Common myeloid progenitor, CD34-positive (primary cell): ENCODE measurements around the gene GRHL1.

Source experiments
- CTCF ChIA-PET: fragments of 350-600 bp; sonication (Branson Sonifier 250); formaldehyde crosslinking; loops from one replicate; lab custom pipeline; 2021; ENCODE audit warnings: antibody characterized with exemption; lab: Charles Lee
- POLR2A ChIA-PET: fragments of 350-600 bp; sonication (Branson Sonifier 250); formaldehyde crosslinking; loops from one replicate; lab custom pipeline; 2021; ENCODE audit warnings: antibody characterized with exemption; lab: Charles Lee
- DNase-seq, 3 donors: peaks; one replicate each; pipeline versions ENCODE4 v3.0.0 to v3.0.0-alpha.2; 2013
- H3K27ac ChIP-seq, 2 experiments: 1 replicate in 1 of 2; 2 replicates in 1 of 2; pipeline ENCODE4 v1.7.0; 2013; ENCODE audit warnings: inconsistent platforms in 2 of 2, low read length in 2 of 2, mild to moderate bottlenecking in 2 of 2, low read depth in 1 of 2, moderate library complexity in 1 of 2; ENCODE audit not compliant: severe bottlenecking in 2 of 2, insufficient read depth in 1 of 2, poor library complexity in 1 of 2
- H3K27me3 ChIP-seq, 5 experiments: replicated peaks in 2 of 5; 1 replicate in 3 of 5; 2 replicates in 2 of 5; pipeline versions ENCODE4 v1.6.1 to v1.7.0; 2013; ENCODE audit warnings: low read length in 4 of 5, mild to moderate bottlenecking in 2 of 5, moderate library complexity in 2 of 5, inconsistent platforms in 1 of 5; ENCODE audit not compliant: insufficient read depth in 5 of 5, control insufficient read depth in 4 of 5
- H3K36me3 ChIP-seq, 4 experiments: 1 replicate in 2 of 4; 2 replicates in 2 of 4; pipeline versions ENCODE4 v1.6.1 to v1.7.0; 2013; ENCODE audit warnings: low read length in 3 of 4, control low read depth in 1 of 4, mild to moderate bottlenecking in 1 of 4; ENCODE audit not compliant: control insufficient read depth in 4 of 4, insufficient read depth in 4 of 4
- H3K4me1 ChIP-seq, 4 experiments: 1 replicate in 3 of 4; 2 replicates in 1 of 4; pipeline versions ENCODE4 v1.6.1 to v1.7.1; 2013; ENCODE audit warnings: low read length in 3 of 4, mild to moderate bottlenecking in 3 of 4, control low read depth in 1 of 4, inconsistent platforms in 1 of 4, moderate library complexity in 1 of 4; ENCODE audit not compliant: control insufficient read depth in 4 of 4, insufficient read depth in 4 of 4; ENCODE audit errors: control extremely low read depth in 1 of 4
- H3K4me3 ChIP-seq, 7 experiments: 1 replicate in 4 of 7; 2 replicates in 3 of 7; pipeline versions ENCODE4 v1.5.1 to v1.7.0; 2013; ENCODE audit warnings: mild to moderate bottlenecking in 7 of 7, low read length in 6 of 7, moderate library complexity in 6 of 7, inconsistent platforms in 2 of 7, low read depth in 2 of 7, control low read depth in 1 of 7; ENCODE audit not compliant: insufficient read depth in 4 of 7, control insufficient read depth in 1 of 7; ENCODE audit errors: extremely low read depth in 1 of 7
- H3K9me3 ChIP-seq, 5 experiments: 1 replicate in 4 of 5; 2 replicates in 1 of 5; pipeline versions ENCODE4 v1.6.1 to v1.7.1; 2013; ENCODE audit warnings: low read length in 4 of 5, mild to moderate bottlenecking in 2 of 5, inconsistent platforms in 1 of 5, low read depth in 1 of 5, moderate library complexity in 1 of 5; ENCODE audit not compliant: control insufficient read depth in 4 of 5, insufficient read depth in 2 of 5; ENCODE audit errors: control extremely low read depth in 1 of 5
- WGBS: methylation state at CpG from one replicate; pipeline ENCODE4 v1.1.5; 2013; ENCODE audit not compliant: insufficient coverage; 5-methylcytosine and 5-hydroxymethylcytosine counted together

Gene GRHL1

DNA sequence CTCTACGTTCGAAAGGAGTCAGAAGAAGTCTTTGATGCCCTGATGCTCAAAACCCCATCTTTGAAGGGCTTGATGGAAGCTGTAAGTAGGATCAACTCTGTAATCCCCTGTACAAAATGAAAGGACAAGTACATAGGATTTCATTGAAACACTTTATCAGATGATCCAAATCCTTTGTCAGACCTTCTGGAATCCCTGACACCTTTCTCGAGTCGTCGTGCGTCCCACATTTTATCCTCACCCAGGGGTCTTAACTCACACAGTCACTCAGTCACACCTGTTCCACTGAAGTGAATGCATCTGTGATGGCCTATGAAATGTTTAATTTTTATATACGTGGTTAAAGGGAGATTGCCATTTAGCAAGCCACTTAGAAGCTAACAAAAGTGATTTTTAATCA is 44.8 kb downstream of the GRHL1 start:
- DNase-seq = no peak
- 100% methylated on average over 2 of the region's 7 CpGs for WGBS
- Histone ChIP-seq H3K9me3 (no peaks in the 10 kb centered on the region), H3K27me3 (peaks cover 0 to 5% (median 0%) of the 10 kb centered on the region in 5 experiments), H3K36me3 (no peaks in the 10 kb centered on the region), H3K4me1 (peaks cover 0 to 3% (median 0%) of the 10 kb centered on the region in 4 experiments), H3K27ac (no peak overlapping the region), H3K4me3 (no peak overlapping the region)
- POLR2A ChIA-PET = no interaction called here
- CTCF ChIA-PET = interaction anchor here (0.8 to 4.2 kb wide), 3 partner anchors 9 to 15 kb away, joined by 3 to 34 read pairs (median 4); no protein-coding TSS in a partner anchor

DNA sequence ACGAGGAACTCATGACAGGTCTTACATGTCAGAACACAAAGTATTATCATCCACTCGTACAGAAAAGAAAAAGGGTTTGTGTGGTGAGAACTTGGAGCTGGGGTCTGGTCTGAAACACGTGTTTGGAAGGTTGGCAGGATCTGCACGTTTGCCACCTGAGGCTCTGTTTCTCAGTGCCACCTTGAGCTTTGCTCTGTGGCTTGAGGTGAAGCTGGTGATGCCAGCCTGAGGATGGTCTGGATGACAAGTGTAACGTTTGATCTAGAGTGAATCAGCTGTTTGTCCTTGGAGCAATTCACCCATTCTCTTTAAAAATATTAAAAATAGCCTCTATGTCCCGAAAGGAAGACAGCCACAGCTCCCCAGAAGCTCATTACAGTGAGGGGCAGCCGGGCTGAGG is 46.4 kb downstream of the GRHL1 start:
- Histone ChIP-seq H3K36me3 (no peaks in the 10 kb centered on the region), H3K27ac (no peak overlapping the region), H3K4me3 (no peak overlapping the region), H3K27me3 (peaks cover 0 to 5% (median 0%) of the 10 kb centered on the region in 5 experiments), H3K9me3 (no peaks in the 10 kb centered on the region), H3K4me1 (no peaks in the 10 kb centered on the region)
- no peak for DNase-seq
- 100% methylated on average over 1 of the region's 7 CpGs for WGBS
- ChIA-PET CTCF (interaction anchor here (0.9 to 4.2 kb wide), 2 partner anchors 14 to 49 kb away, joined by 3 to 34 read pairs; no protein-coding TSS in a partner anchor), POLR2A (no interaction called here)

- no peak for DNase-seq
- Histone ChIP-seq H3K27ac (no peak overlapping the region), H3K4me1 (no peaks in the 10 kb centered on the region), H3K27me3 (peaks cover 0 to 7% (median 0%) of the 10 kb centered on the region in 5 experiments), H3K4me3 (no peak overlapping the region), H3K36me3 (no peaks in the 10 kb centered on the region), H3K9me3 (no peaks in the 10 kb centered on the region)
- POLR2A ChIA-PET = no interaction called here
- CTCF ChIA-PET = no interaction called here
- 97% methylated on average over 20 of the region's 20 CpGs for WGBS
These were observed 47.6 kb downstream of the GRHL1 start for GRCh38 chr2:9998916-9999654.

- ChIA-PET CTCF (interaction anchor here (1.6 kb wide), 1 partner anchor 185 kb away, joined by 3 read pairs; no protein-coding TSS in a partner anchor), POLR2A (no interaction called here)
These were observed 48.2 kb downstream of the GRHL1 start for GRCh38 chr2:9999693-10000092.

DNA sequence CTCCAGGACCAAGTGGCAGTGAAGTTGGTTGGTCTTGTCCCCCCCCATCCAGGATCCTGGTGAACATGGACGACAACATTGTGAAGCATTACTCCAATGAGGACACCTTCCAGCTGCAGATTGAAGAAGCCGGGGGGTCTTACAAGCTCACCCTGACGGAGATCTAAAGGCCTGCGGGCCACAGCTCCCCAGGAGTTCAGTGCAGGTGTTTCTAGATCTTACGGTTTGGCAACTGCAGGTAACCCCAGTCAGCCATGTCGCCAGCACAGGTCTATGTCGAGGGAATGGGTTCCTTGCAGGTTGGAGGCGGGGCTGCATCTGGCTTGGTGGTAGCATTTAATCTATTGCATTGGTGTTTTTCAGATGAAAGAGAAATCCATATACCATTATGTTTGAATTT is 49.0 kb downstream of the GRHL1 start:
- WGBS = 97% methylated on average over 6 of the region's 8 CpGs
- Histone ChIP-seq H3K4me1 (no peaks in the 10 kb centered on the region), H3K36me3 (no peaks in the 10 kb centered on the region), H3K27me3 (peaks cover 0 to 9% (median 3%) of the 10 kb centered on the region in 5 experiments), H3K4me3 (no peak overlapping the region), H3K27ac (no peak overlapping the region), H3K9me3 (peaks cover 0 to under 1% (median 0%) of the 10 kb centered on the region in 5 experiments)
- CTCF ChIA-PET = interaction anchor here (1.6 kb wide), 1 partner anchor 186 kb away, joined by 3 read pairs; no protein-coding TSS in a partner anchor
- no peak for DNase-seq
- POLR2A ChIA-PET = no interaction called here

More at GRCh38 chr2:9999693-10000092, 48.2 kb downstream of the GRHL1 start:
- no peak overlapping the region for H3K27ac ChIP-seq
- no peak for DNase-seq
- H3K36me3 ChIP-seq = no peaks in the 10 kb centered on the region
- WGBS = 100% methylated on average over 1 of the region's 1 CpG
- peaks cover 0 to 7% (median 0%) of the 10 kb centered on the region in 5 experiments for H3K27me3 ChIP-seq
- no peaks in the 10 kb centered on the region for H3K4me1 ChIP-seq
- no peak overlapping the region for H3K4me3 ChIP-seq
- H3K9me3 ChIP-seq = no peaks in the 10 kb centered on the region

- H3K9me3 ChIP-seq = peaks cover 0 to 8% (median 3%) of the 10 kb centered on the region in 5 experiments
- peaks cover 0 to 14% (median 9%) of the 10 kb centered on the region in 5 experiments for H3K27me3 ChIP-seq
- H3K4me3 ChIP-seq = no peak overlapping the region
- CTCF ChIA-PET = interaction anchor here (1.6 kb wide), 1 partner anchor 187 kb away, joined by 3 read pairs; no protein-coding TSS in a partner anchor
- peaks cover 0 to 5% (median 2%) of the 10 kb centered on the region in 4 experiments for H3K4me1 ChIP-seq
- WGBS = 100% methylated on average over 1 of the region's 5 CpGs
- no peaks in the 10 kb centered on the region for H3K36me3 ChIP-seq
- DNase-seq = no peak
- POLR2A ChIA-PET = no interaction called here
- no peak overlapping the region for H3K27ac ChIP-seq
These were observed 50.1 kb downstream of the GRHL1 start for GRCh38 chr2:10001586-10001985.

GRCh38 chr2:10002109-10002508 is 50.6 kb downstream of the GRHL1 start:
- Histone ChIP-seq H3K27me3 (peaks cover 0 to 19% (median 7%) of the 10 kb centered on the region in 5 experiments), H3K36me3 (no peaks in the 10 kb centered on the region), H3K4me3 (no peak overlapping the region), H3K27ac (no peak overlapping the region), H3K9me3 (peaks cover 0 to 8% (median 3%) of the 10 kb centered on the region in 5 experiments), H3K4me1 (peaks cover 0 to 5% (median 4%) of the 10 kb centered on the region in 4 experiments)
- ChIA-PET POLR2A (no interaction called here), CTCF (interaction anchor here (0.6 to 1.2 kb wide), 3 partner anchors 17 to 82 kb away, joined by 3 to 5 read pairs (median 4); no protein-coding TSS in a partner anchor)
- DNase-seq = no peak
- WGBS = 64% methylated on average over 2 of the region's 5 CpGs
